OCI-LY3 (cell line): ENCODE measurements around the gene NTNG1.

Experiments
- H2AFZ ChIP-seq: fragments of 200-600, 300-600 bp; shearing (Covaris generic); 2 replicates; pipeline ENCODE4 v1.6.0; 2014; ENCODE audit warnings: antibody characterized with exemption, low read depth, low read length
- H3K27ac ChIP-seq: fragments of 200-600, 300-600 bp; sonication (generic); 2 replicates; pipeline ENCODE4 v1.5.1; 2014; ENCODE audit warnings: mild to moderate bottlenecking, low read length, moderate library complexity, mixed read lengths
- H3K27me3 ChIP-seq: fragments of 200-600, 300-600 bp; sonication (generic); 2 replicates; pipeline ENCODE4 v1.6.1; 2014; ENCODE audit warnings: low read depth, low read length, mixed read lengths
- H3K36me3 ChIP-seq: fragments of 200-600, 300-600 bp; sonication (generic); replicated peaks from 2 replicates; pipeline ENCODE3; 2014; ENCODE audit warnings: low read depth, low read length, mixed read lengths
- H3K4me1 ChIP-seq: fragments of 300-600, 200-600 bp; sonication (generic); 2 replicates; pipeline ENCODE4 v1.6.1; 2014; ENCODE audit warnings: low read length, mixed read lengths
- H3K4me2 ChIP-seq: fragments of 200-600, 300-600 bp; sonication (generic); 2 replicates; pipeline ENCODE4 v1.6.1; 2014; ENCODE audit warnings: low read length, mixed read lengths
- H3K4me3 ChIP-seq: fragments of 300-600, 200-600 bp; sonication (generic); 2 replicates; pipeline ENCODE4 v1.5.1; 2014; ENCODE audit warnings: antibody characterized with exemption, mild to moderate bottlenecking, low read length, moderate library complexity
- H3K79me2 ChIP-seq: fragments of 300-600, 200-600 bp; shearing (Covaris generic); 2 replicates; pipeline ENCODE4 v1.6.1; 2014; ENCODE audit warnings: mild to moderate bottlenecking, low read length, mixed read lengths
- H3K9ac ChIP-seq: fragments of 300-600, 200-600 bp; shearing (Covaris generic); 2 replicates; pipeline ENCODE4 v1.6.0; 2014; ENCODE audit warnings: mild to moderate bottlenecking, low read length, moderate library complexity
- H3K9me3 ChIP-seq: fragments of 200-600, 300-600 bp; shearing (Covaris generic); 2 replicates; pipeline ENCODE4 v1.6.1; 2014; ENCODE audit warnings: low read length, mixed read lengths; ENCODE audit not compliant: insufficient read depth
- H4K20me1 ChIP-seq: fragments of 200-600, 300-600 bp; sonication (generic); 2 replicates; pipeline ENCODE4 v1.6.1; 2016; ENCODE audit warnings: low read length, mixed read lengths; ENCODE audit not compliant: insufficient read depth
- CTCF ChIP-seq: fragments of 200-600, 300-600 bp; sonication (generic); IDR thresholded peaks from 2 replicates; pipeline ENCODE4 v1.5.1; 2014; ENCODE audit warnings: antibody characterized with exemption, low read length, low read depth
- EZH2phosphoT487 ChIP-seq: fragments of 200-600 bp; shearing (Covaris generic); IDR thresholded peaks from 2 replicates; pipeline ENCODE4 v1.6.1; 2018; ENCODE audit warnings: antibody characterized with exemption, mixed run types, low read depth

Gene NTNG1

DNA sequence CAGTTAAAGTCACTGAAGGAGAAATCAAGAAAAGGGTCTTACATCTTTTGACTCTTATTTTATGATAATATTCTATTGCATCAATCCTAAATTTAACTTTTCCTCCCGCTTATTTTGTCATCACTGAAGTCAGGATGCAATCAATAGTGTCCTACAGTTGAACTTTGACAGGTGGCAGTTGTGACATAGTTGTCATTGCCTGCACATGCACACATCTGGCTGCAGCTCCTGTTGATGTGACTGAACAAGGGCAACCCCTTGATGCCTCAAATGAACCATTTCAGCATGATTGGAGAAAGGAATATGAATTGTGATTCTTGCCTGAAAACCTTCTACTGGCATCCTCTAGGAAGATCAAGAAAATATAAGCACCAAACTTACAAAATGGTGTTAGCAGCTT lies 157.7 kb downstream of the NTNG1 start:
- TF ChIP-seq EZH2phosphoT487, result no peak
- TF ChIP-seq CTCF, result no peak
- no peak overlapping the region for H3K4me2 ChIP-seq
- H3K27me3 ChIP-seq, result no peaks in the 10 kb centered on the region
- no peaks in the 10 kb centered on the region for H3K4me1 ChIP-seq
- no peaks in the 10 kb centered on the region for H3K9me3 ChIP-seq
- no peaks in the 10 kb centered on the region for H4K20me1 ChIP-seq
- no peak overlapping the region for H2AFZ ChIP-seq
- H3K9ac ChIP-seq, result no peak overlapping the region
- H3K4me3 ChIP-seq, result no peak overlapping the region
- H3K27ac ChIP-seq, result no peak overlapping the region
- H3K79me2 ChIP-seq, result no peaks in the 10 kb centered on the region
- H3K36me3 ChIP-seq, result no peaks in the 10 kb centered on the region

GRCh38 chr1:107299521-107299920 lies 158.7 kb downstream of the NTNG1 start:
- Histone ChIP-seq H3K9ac (no peak overlapping the region), H2AFZ (no peak overlapping the region), H3K27ac (no peak overlapping the region), H3K36me3 (no peaks in the 10 kb centered on the region), H3K27me3 (no peaks in the 10 kb centered on the region), H3K4me1 (no peaks in the 10 kb centered on the region), H4K20me1 (no peaks in the 10 kb centered on the region), H3K79me2 (no peaks in the 10 kb centered on the region), H3K9me3 (no peaks in the 10 kb centered on the region), H3K4me2 (no peak overlapping the region), H3K4me3 (no peak overlapping the region)
- no peak for TF ChIP-seq CTCF
- no peak for TF ChIP-seq EZH2phosphoT487

DNA sequence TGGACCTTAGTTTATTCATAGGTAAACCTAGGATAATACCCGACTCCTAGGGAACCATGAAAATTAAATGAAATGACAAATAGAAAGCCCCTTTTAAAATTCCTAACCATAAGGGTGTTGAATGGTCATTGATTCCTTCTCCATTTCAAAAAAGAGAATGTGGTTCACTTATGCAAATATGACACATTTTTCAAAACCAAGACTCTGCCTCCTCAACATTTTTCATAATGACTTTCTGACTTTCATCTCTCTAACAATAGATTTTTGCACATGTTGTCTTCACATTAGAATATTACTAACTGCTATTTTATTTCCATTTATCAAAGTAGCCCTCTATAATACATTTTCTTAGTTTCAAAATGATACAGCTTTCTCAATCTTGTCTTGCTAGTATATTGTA lies 169.1 kb downstream of the NTNG1 start:
- H3K79me2 ChIP-seq, result no peaks in the 10 kb centered on the region
- no peak overlapping the region for H3K4me2 ChIP-seq
- H3K4me1 ChIP-seq, result peaks cover 6% of the 10 kb centered on the region; the same call in 1 of the 2 replicates
- H3K36me3 ChIP-seq, result no peaks in the 10 kb centered on the region
- H3K27me3 ChIP-seq, result no peaks in the 10 kb centered on the region
- no peak overlapping the region for H3K4me3 ChIP-seq
- H3K27ac ChIP-seq, result no peak overlapping the region
- no peak overlapping the region for H3K9ac ChIP-seq
- H4K20me1 ChIP-seq, result peaks cover 22% of the 10 kb centered on the region; the same call in 1 of the 2 replicates
- H2AFZ ChIP-seq, result no peak overlapping the region
- TF ChIP-seq CTCF (no peak), EZH2phosphoT487 (no peak)
- H3K9me3 ChIP-seq, result no peaks in the 10 kb centered on the region

DNA sequence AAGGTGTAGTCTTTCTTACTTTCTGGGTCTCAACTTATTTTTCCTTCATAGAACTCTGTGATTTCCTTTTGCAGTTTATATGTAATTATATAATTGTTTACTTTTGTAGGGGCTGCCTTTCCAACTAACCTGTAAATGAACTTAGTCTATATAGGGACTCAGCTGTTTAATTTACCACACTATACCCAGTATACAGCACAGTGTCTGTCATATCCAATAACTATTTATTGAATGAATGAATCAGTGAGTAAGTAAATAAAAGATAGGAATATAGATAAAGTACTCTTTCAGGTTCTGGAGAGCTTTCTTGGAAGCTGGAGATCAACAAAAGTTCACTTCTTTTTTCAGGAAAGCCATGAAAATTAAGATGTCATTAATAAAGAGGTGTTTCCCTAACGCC lies 174.8 kb downstream of the NTNG1 start:
- peaks cover 21% of the 10 kb centered on the region; the same call in 1 of the 2 replicates for H4K20me1 ChIP-seq
- TF ChIP-seq EZH2phosphoT487 (no peak), CTCF (no peak)
- H3K27me3 ChIP-seq, result no peaks in the 10 kb centered on the region
- no peak overlapping the region for H3K9ac ChIP-seq
- H3K9me3 ChIP-seq, result no peaks in the 10 kb centered on the region
- no peak overlapping the region for H3K4me2 ChIP-seq
- H3K27ac ChIP-seq, result no peak overlapping the region
- no peak overlapping the region for H2AFZ ChIP-seq
- no peaks in the 10 kb centered on the region for H3K79me2 ChIP-seq
- H3K4me3 ChIP-seq, result no peak overlapping the region
- H3K36me3 ChIP-seq, result no peaks in the 10 kb centered on the region
- H3K4me1 ChIP-seq, result peaks cover 7% of the 10 kb centered on the region
